Mammary epithelial cell (primary cell): ENCODE results near the gene PGR.

ENCODE experiments used
- EZH2 ChIP-seq: IDR thresholded peaks from 2 replicates; pipeline ENCODE4 v1.6.1; 2012; ENCODE audit warnings: low read length, inconsistent platforms, borderline replicate concordance
- TF ChIP-seq, protein P1 (sequence below), 2 donors: IDR thresholded peaks in 1 of 2; conservative IDR thresholded peaks in 1 of 2; 2 replicates each; pipeline ENCODE4 v1.5.1; 2011 to 2012; ENCODE audit warnings: inconsistent platforms in 2 of 2, low read length in 2 of 2, mild to moderate bottlenecking in 2 of 2, control low read depth in 1 of 2, low read depth in 1 of 2; ENCODE audit not compliant: insufficient read depth in 1 of 2; ENCODE audit errors: extremely low read depth in 1 of 2

- TF ChIP-seq, protein P1, sequence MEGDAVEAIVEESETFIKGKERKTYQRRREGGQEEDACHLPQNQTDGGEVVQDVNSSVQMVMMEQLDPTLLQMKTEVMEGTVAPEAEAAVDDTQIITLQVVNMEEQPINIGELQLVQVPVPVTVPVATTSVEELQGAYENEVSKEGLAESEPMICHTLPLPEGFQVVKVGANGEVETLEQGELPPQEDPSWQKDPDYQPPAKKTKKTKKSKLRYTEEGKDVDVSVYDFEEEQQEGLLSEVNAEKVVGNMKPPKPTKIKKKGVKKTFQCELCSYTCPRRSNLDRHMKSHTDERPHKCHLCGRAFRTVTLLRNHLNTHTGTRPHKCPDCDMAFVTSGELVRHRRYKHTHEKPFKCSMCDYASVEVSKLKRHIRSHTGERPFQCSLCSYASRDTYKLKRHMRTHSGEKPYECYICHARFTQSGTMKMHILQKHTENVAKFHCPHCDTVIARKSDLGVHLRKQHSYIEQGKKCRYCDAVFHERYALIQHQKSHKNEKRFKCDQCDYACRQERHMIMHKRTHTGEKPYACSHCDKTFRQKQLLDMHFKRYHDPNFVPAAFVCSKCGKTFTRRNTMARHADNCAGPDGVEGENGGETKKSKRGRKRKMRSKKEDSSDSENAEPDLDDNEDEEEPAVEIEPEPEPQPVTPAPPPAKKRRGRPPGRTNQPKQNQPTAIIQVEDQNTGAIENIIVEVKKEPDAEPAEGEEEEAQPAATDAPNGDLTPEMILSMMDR (conservative IDR thresholded peaks at IDR 0.05 in 1 of 2, IDR thresholded peaks at IDR 0.05 in 1 of 2; ENCODE audit: extremely low read depth in 1 of 2, insufficient read depth in 1 of 2, low read depth in 1 of 2, low read length in 2 of 2): no peak
- TF ChIP-seq EZH2: no peak
Measured at GRCh38 chr11:101176381-101176780, 46.8 kb upstream of the PGR start.
